Kidney glomerular epithelial cell (primary cell): ENCODE measurements around the gene OR10V1.

Experiments
- DNase-seq: peaks from one replicate; lab custom pipeline; 2025; lab: John Stamatoyannopoulos, UW

Gene OR10V1

GRCh38 chr11:59668950-59669610 lies 44.6 kb downstream of the OR10V1 start, which contains the start of gene PATL1:
Gene PATL1, minus strand, starts transcription at chr11:59669037. Its CDS starts 142 bp downstream, at chr11:59668895.
- peak; percentile 98 for DNase-seq

GRCh38 chr11:59668188-59668949 lies 45.3 kb downstream of the OR10V1 start:
- peak; percentile 54 for DNase-seq

GRCh38 chr11:59667812-59668187 lies 45.8 kb downstream of the OR10V1 start:
- DNase-seq = no peak

DNA sequence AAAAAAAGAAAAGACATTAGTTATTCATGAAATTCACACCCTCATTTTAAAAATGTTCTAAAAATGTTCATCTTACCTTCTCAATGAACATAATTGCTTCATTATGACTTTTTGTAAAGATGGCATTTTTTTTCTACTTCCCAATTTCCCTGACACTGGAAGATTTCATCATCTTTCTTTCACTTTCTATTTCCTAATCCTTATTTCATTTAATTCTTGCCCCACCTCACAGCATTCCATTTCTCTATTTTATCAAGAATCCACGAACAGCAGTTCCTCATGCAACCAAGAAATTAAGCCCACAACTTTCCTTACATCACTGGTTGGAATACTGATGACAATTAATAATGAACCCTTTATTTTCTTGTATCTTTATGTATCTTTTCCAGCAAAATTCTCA lies 46.7 kb downstream of the OR10V1 start:
- no peak for DNase-seq
